Measurements from ENCODE around the gene PPTC7.

DNA sequence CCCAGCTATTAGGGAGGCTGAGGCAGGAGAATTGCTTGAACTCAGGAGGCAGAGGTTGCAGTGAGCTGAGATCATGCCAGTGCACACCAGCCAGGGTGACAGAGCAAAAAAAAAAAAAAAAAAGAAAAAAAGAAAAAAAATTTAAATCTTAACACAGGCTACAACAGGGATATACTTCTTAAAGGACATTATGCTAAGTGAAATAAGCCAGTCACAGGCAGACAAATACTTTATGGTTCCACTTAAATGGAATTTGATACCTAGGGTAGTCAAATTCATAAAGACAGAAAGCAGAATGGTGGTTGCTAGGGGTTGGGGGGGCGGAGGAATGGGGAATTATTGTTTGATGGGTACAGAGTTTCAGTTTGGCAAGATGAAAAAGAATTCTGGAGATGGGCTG lies 14.8 kb upstream of the PPTC7 start:
- TF ChIP-seq EZH2 (IDR thresholded peaks at IDR 0.05; ENCODE audit: low read depth) (no peak), CTCF (conservative IDR thresholded peaks at IDR 0.05) (no peak)
